Neutrophil (primary cell): ENCODE measurements around the gene ASPSCR1.

Experiments used
- H3K27ac ChIP-seq: fragments of 200-600 bp; sonication (generic); 2 replicates; pipeline ENCODE4 v1.5.1; 2016; ENCODE audit warnings: mild to moderate bottlenecking, moderate library complexity
- H3K27me3 ChIP-seq: fragments of 200-600 bp; sonication (generic); 2 replicates; pipeline ENCODE4 v1.6.0; 2016; ENCODE audit warnings: mild to moderate bottlenecking
- H3K36me3 ChIP-seq: fragments of 200-600 bp; sonication (generic); 2 replicates; pipeline ENCODE4 v1.5.1; 2017
- H3K4me1 ChIP-seq, 2 experiments: fragments of 200-600 bp in 1 of 2; sonication (generic) in 1 of 2; 1 replicate in 1 of 2; 2 replicates in 1 of 2; pipeline versions ENCODE4 v1.5.1 to v1.6.1; 2013 to 2016; ENCODE audit warnings: low read depth in 1 of 2, low read length in 1 of 2, mild to moderate bottlenecking in 1 of 2, moderate library complexity in 1 of 2; ENCODE audit not compliant: control insufficient read depth in 1 of 2, insufficient read depth in 1 of 2
- H3K4me3 ChIP-seq, 2 experiments: fragments of 200-600 bp in 1 of 2; sonication (generic) in 1 of 2; 1 replicate in 1 of 2; 2 replicates in 1 of 2; pipeline ENCODE4 v1.5.1; 2013 to 2016; ENCODE audit warnings: low read depth in 1 of 2, low read length in 1 of 2, mild to moderate bottlenecking in 1 of 2, moderate library complexity in 1 of 2
- H3K9me3 ChIP-seq: fragments of 200-600 bp; sonication (generic); 2 replicates; pipeline ENCODE4 v1.5.1; 2016
- TF ChIP-seq, protein P1 (sequence below): fragments of 200-600 bp; sonication (generic); IDR thresholded peaks from 2 replicates; pipeline ENCODE4 v1.5.1; 2016; ENCODE audit warnings: antibody characterized with exemption

Gene ASPSCR1

DNA sequence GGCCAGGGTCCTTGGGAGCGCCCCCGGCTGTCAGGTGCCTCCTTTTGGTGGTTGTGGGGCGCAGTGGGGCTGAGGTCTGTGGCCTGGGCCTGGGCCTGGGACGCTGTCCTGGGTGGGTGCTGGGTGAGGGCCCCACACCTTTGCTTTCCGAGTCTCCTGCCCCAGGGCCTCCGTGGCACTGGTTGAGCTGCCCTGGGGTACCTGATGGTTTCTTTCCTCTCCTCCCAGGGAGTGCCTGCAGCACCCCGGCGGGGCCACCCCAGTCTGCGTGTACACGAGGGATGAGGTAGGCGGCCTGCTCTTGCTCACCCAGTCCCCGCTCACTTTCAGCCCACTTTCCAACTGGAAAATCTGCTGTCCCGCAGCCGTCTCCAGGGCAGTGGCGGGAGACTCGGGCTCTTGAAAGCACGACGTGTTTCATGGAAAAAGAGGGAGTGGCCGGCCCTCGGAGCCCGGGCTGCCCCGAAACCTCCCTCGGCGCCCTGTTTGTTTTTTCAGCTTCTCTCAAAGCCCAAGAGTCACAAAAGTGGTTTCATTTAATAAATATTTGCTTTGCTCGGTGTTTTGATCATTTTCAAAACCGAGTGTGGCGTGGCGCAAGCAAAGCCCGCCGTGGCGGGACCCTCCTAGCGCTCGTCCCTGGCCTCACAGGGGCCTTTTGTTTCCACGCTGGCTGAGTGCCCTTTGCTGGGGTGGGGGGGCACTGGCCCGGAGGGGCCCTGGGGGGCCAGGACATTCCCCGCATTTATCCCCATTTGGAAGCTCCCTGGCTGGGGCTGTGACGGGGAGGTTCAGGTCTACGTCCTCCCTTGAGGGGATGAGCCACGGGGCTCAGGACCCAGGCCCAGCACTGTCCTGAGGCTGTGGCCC, 17.4 kb downstream of the ASPSCR1 start:
- H3K36me3 ChIP-seq, result peaks cover 7% of the 10 kb centered on the region
- TF ChIP-seq, protein P1, sequence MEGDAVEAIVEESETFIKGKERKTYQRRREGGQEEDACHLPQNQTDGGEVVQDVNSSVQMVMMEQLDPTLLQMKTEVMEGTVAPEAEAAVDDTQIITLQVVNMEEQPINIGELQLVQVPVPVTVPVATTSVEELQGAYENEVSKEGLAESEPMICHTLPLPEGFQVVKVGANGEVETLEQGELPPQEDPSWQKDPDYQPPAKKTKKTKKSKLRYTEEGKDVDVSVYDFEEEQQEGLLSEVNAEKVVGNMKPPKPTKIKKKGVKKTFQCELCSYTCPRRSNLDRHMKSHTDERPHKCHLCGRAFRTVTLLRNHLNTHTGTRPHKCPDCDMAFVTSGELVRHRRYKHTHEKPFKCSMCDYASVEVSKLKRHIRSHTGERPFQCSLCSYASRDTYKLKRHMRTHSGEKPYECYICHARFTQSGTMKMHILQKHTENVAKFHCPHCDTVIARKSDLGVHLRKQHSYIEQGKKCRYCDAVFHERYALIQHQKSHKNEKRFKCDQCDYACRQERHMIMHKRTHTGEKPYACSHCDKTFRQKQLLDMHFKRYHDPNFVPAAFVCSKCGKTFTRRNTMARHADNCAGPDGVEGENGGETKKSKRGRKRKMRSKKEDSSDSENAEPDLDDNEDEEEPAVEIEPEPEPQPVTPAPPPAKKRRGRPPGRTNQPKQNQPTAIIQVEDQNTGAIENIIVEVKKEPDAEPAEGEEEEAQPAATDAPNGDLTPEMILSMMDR, result no peak
- H3K9me3 ChIP-seq, result no peaks in the 10 kb centered on the region
- H3K4me3 ChIP-seq, result no peak overlapping the region
- H3K4me1 ChIP-seq, result no peaks in the 10 kb centered on the region
- H3K27ac ChIP-seq, result no peak overlapping the region
- no peaks in the 10 kb centered on the region for H3K27me3 ChIP-seq

GRCh38 chr17:81995463-81996231, 18.2 kb downstream of the ASPSCR1 start:
- Histone ChIP-seq H3K4me3 (no peak overlapping the region), H3K27me3 (no peaks in the 10 kb centered on the region), H3K4me1 (no peaks in the 10 kb centered on the region), H3K27ac (no peak overlapping the region), H3K9me3 (no peaks in the 10 kb centered on the region), H3K36me3 (peaks cover 7% of the 10 kb centered on the region)
- TF ChIP-seq, protein P1, result no peak

DNA sequence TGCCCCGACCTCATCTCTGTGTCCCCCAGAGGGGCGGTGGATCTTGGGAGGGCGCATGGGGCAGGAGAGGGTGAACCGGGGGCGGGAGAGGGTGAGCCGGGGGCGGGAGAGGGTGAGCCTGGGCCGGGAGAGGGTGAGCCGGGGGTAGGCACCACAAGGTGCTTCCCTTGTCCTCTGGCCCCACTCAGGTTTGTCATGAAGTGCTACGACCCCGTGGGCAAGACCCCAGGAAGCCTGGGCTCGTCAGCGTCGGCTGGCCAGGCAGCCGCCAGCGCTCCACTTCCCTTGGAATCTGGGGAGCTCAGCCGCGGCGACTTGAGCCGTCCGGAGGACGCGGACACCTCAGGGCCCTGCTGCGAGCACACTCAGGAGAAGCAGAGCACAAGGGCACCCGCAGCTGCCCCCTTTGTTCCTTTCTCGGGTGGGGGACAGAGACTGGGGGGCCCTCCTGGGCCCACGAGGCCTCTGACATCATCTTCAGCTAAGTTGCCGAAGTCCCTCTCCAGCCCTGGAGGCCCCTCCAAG, 18.9 kb downstream of the ASPSCR1 start:
- no peaks in the 10 kb centered on the region for H3K4me1 ChIP-seq

DNA sequence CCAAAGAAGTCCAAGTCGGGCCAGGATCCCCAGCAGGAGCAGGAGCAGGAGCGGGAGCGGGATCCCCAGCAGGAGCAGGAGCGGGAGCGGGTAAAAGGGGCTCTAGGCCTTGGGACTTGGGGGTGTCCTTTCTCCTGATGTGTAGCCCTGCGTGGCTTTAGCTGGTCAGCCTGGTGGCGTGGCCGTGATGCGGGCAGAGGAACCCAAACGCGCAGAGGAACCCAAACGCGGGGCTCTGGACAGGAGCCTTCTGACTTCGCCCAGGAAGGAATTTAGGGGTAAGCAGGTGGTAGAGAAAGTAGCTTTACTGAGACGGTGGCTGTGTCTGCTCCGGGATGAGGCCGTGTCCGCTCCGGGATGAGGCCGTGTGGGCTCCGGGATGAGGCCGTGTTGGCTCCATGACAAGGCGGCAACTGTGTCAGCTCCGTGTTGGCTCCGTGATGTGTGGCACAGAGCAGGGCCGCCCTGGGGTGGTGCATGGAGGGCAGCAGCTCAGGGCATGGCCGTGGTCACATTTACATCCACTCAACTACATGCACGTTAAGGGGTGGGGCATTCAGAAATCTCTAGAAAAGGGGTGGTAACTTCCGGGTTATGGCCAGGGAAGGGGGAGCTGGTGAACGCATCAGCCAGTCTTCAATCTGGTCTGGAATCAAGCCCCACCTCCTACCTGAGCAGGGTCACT, 19.5 kb downstream of the ASPSCR1 start:
- Histone ChIP-seq H3K4me3 (no peak overlapping the region), H3K9me3 (no peaks in the 10 kb centered on the region), H3K36me3 (peaks cover 7% of the 10 kb centered on the region), H3K4me1 (no peaks in the 10 kb centered on the region), H3K27me3 (no peaks in the 10 kb centered on the region), H3K27ac (no peak overlapping the region)
- TF ChIP-seq, protein P1, result no peak

More for the DNA sequence above, 18.9 kb downstream of the ASPSCR1 start:
- Histone ChIP-seq H3K36me3 (peaks cover 7% of the 10 kb centered on the region), H3K27ac (no peak overlapping the region), H3K27me3 (no peaks in the 10 kb centered on the region), H3K9me3 (no peaks in the 10 kb centered on the region), H3K4me3 (no peak overlapping the region)
- TF ChIP-seq, protein P1, result no peak

DNA sequence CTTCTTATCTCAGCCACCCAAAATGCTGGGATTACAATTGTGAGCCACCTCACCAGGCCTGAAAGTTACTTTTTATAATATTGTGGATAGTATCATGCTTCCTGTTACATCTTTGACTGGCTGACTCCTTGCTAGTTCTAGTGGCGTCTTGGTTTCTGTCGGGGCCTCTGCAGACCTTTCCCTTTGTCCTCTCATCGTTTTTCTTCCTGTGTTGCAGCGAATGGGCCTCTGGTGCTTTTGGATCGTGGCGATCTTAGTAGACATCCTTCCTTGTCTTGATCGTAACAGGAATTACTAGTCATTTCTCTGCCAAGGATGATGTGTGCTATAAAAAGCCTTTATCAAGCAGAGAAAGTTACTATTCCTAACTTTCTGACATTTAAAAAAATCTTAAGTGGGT, 20.8 kb downstream of the ASPSCR1 start:
- H3K4me1 ChIP-seq, result no peaks in the 10 kb centered on the region
- H3K9me3 ChIP-seq, result no peaks in the 10 kb centered on the region
- no peaks in the 10 kb centered on the region for H3K27me3 ChIP-seq
- H3K36me3 ChIP-seq, result peaks cover 7% of the 10 kb centered on the region
- no peak overlapping the region for H3K27ac ChIP-seq
- H3K4me3 ChIP-seq, result no peak overlapping the region
- TF ChIP-seq, protein P1, result no peak
